IMR-90 (cell line): ENCODE results near the gene C21orf58. TPM values are rescaled to one million over a fixed set of nuclear protein-coding genes. Genes with fewer than 3 reads are reported as not detected.

ENCODE experiments used
- ATAC-seq: fragments of 200-7000 bp; cut with Tn5 transposase; 2 replicates; pipeline ENCODE4 v1.9.1; 2020; ENCODE audit warnings: low read depth, mild to moderate bottlenecking, moderate library complexity
- BruUV-seq: library from RNA; stranded (reverse); fragments of 400-500 nt; replicated peaks from 2 replicates; lab custom pipeline; 2021; lab: Mats Ljungman, UMichigan
- CTCF ChIA-PET: fragments of 300-600 bp; formaldehyde crosslinking; extraction: SDS; loops from one replicate; lab custom pipeline; 2021; ENCODE audit warnings: antibody characterized with exemption; lab: Yijun Ruan, JAX
- POLR2A ChIA-PET: fragments of 300-600 bp; sonication (Branson Sonifier 250); formaldehyde crosslinking; loops from one replicate; lab custom pipeline; 2022; ENCODE audit warnings: antibody characterized with exemption; ENCODE audit not compliant: unreplicated experiment; lab: Charles Lee
- DNase-seq: peaks from one replicate; pipeline ENCODE4 v3.0.0; 2013
- H2AFZ ChIP-seq: replicated peaks from 2 replicates; pipeline ENCODE3; 2013; ENCODE audit warnings: low read length, mild to moderate bottlenecking; ENCODE audit not compliant: poor library complexity
- H2AK5ac ChIP-seq: 2 replicates; pipeline ENCODE4 v1.6.1; 2013; ENCODE audit warnings: low read depth, low read length, inconsistent platforms
- H2AK9ac ChIP-seq: replicated peaks from 2 replicates; pipeline ENCODE3; 2013; ENCODE audit warnings: mild to moderate bottlenecking, low read depth, low read length, moderate library complexity; ENCODE audit not compliant: poor library complexity
- H2BK120ac ChIP-seq: 2 replicates; pipeline ENCODE4 v1.6.1; 2013; ENCODE audit warnings: low read depth, low read length, inconsistent platforms
- H2BK15ac ChIP-seq: 3 replicates; pipeline ENCODE4 v1.6.1; 2013; ENCODE audit warnings: low read depth, low read length, inconsistent platforms
- H2BK20ac ChIP-seq: 2 replicates; pipeline ENCODE4 v1.6.1; 2013; ENCODE audit warnings: low read depth, mild to moderate bottlenecking, inconsistent platforms, low read length, moderate library complexity
- H2BK5ac ChIP-seq: 2 replicates; pipeline ENCODE4 v1.6.1; 2013; ENCODE audit warnings: mild to moderate bottlenecking, low read depth, low read length, inconsistent platforms; ENCODE audit not compliant: poor library complexity, severe bottlenecking
- H3K14ac ChIP-seq: replicated peaks from 2 replicates; pipeline ENCODE4 v1.6.1; 2013; ENCODE audit warnings: low read depth, low read length, inconsistent platforms
- H3K18ac ChIP-seq: 2 replicates; pipeline ENCODE4 v1.6.1; 2013; ENCODE audit warnings: low read depth, low read length, control low read depth
- H3K23ac ChIP-seq: 2 replicates; pipeline ENCODE4 v1.6.1; 2013; ENCODE audit warnings: low read depth, low read length, inconsistent platforms
- H3K27ac ChIP-seq: 2 replicates; pipeline ENCODE4 v1.5.1; 2013; ENCODE audit warnings: mild to moderate bottlenecking, control low read depth, low read length; ENCODE audit not compliant: insufficient read depth
- H3K27me3 ChIP-seq: 2 replicates; pipeline ENCODE4 v1.6.1; 2013; ENCODE audit warnings: low read length; ENCODE audit not compliant: control insufficient read depth, insufficient read depth
- H3K36me3 ChIP-seq: 2 replicates; pipeline ENCODE4 v1.6.1; 2013; ENCODE audit warnings: low read length, mixed read lengths; ENCODE audit not compliant: control insufficient read depth, insufficient read depth
- H3K4ac ChIP-seq: 2 replicates; pipeline ENCODE4 v1.6.1; 2013; ENCODE audit warnings: low read depth, low read length, inconsistent platforms
- H3K4me1 ChIP-seq: 2 replicates; pipeline ENCODE4 v1.6.1; 2013; ENCODE audit warnings: low read length, mixed read lengths; ENCODE audit not compliant: control insufficient read depth, insufficient read depth
- H3K4me2 ChIP-seq: 2 replicates; pipeline ENCODE4 v1.6.1; 2013; ENCODE audit warnings: low read depth, mild to moderate bottlenecking, control low read depth, low read length, moderate library complexity
- H3K4me3 ChIP-seq: 2 replicates; pipeline ENCODE4 v1.5.1; 2013; ENCODE audit warnings: low read depth, mild to moderate bottlenecking, control low read depth, low read length, moderate library complexity; ENCODE audit not compliant: insufficient read depth
- H3K56ac ChIP-seq: 2 replicates; pipeline ENCODE4 v1.6.1; 2013; ENCODE audit warnings: low read length, inconsistent platforms; ENCODE audit not compliant: insufficient read depth; ENCODE audit errors: extremely low read depth
- H3K79me1 ChIP-seq, 2 experiments: 2 replicates each; pipeline ENCODE4 v1.6.1; 2013; ENCODE audit warnings: low read length in 2 of 2, inconsistent platforms in 1 of 2, low read depth in 1 of 2
- H3K9ac ChIP-seq: 2 replicates; pipeline ENCODE4 v1.6.1; 2013; ENCODE audit warnings: low read depth, low read length, control low read depth
- H3K9me1 ChIP-seq: 2 replicates; pipeline ENCODE4 v1.6.1; 2013; ENCODE audit warnings: low read length, inconsistent platforms; ENCODE audit not compliant: insufficient read depth
- H3K9me3 ChIP-seq: 2 replicates; pipeline ENCODE4 v1.6.1; 2013; ENCODE audit warnings: low read length; ENCODE audit not compliant: control insufficient read depth, insufficient read depth
- H4K20me1 ChIP-seq: 2 replicates; pipeline ENCODE4 v1.6.1; 2013; ENCODE audit warnings: low read length, inconsistent platforms; ENCODE audit not compliant: insufficient read depth
- H4K5ac ChIP-seq: 2 replicates; pipeline ENCODE4 v1.6.1; 2013; ENCODE audit warnings: mild to moderate bottlenecking, low read depth, low read length, control low read depth
- H4K8ac ChIP-seq, 2 experiments: 2 replicates each; pipeline ENCODE4 v1.6.1; 2013; ENCODE audit warnings: low read depth in 2 of 2, low read length in 2 of 2, control low read depth in 1 of 2, inconsistent platforms in 1 of 2
- H4K91ac ChIP-seq: 2 replicates; pipeline ENCODE4 v1.6.1; 2013; ENCODE audit warnings: low read depth, low read length, inconsistent platforms; ENCODE audit not compliant: insufficient read depth
- BHLHE40 ChIP-seq: fragments of 150-350 bp; IDR thresholded peaks from 2 replicates; pipeline ENCODE4 v1.6.1; 2016; ENCODE audit warnings: mild to moderate bottlenecking, low read depth, low read length
- CEBPB ChIP-seq: IDR thresholded peaks from 2 replicates; pipeline ENCODE4 v1.6.1; 2012; ENCODE audit warnings: low read depth, low read length, improper control_type of control experiment
- CHD1 ChIP-seq: IDR thresholded peaks from 2 replicates; pipeline ENCODE4 v1.6.1; 2012; ENCODE audit warnings: low read depth, low read length, improper control_type of control experiment
- FOS ChIP-seq: fragments of 150-350 bp; IDR thresholded peaks from 2 replicates; pipeline ENCODE4 v1.6.1; 2016; ENCODE audit warnings: low read depth, low read length
- MAFK ChIP-seq: IDR thresholded peaks from 2 replicates; pipeline ENCODE4 v1.6.1; 2012; ENCODE audit warnings: low read depth, low read length, improper control_type of control experiment
- MAZ ChIP-seq: IDR thresholded peaks from 2 replicates; pipeline ENCODE4 v1.6.1; 2012; ENCODE audit warnings: low read depth, mild to moderate bottlenecking, low read length, improper control_type of control experiment, moderate library complexity, borderline replicate concordance
- MXI1 ChIP-seq: IDR thresholded peaks from 2 replicates; pipeline ENCODE4 v1.6.1; 2012; ENCODE audit warnings: low read depth, mild to moderate bottlenecking, low read length, moderate library complexity, borderline replicate concordance
- NFE2L2 ChIP-seq: fragments of 150-350 bp; IDR thresholded peaks from 2 replicates; pipeline ENCODE4 v1.6.1; 2016; ENCODE audit warnings: low read depth, mild to moderate bottlenecking, low read length
- POLR2A ChIP-seq: IDR thresholded peaks from 2 replicates; pipeline ENCODE4 v1.6.1; 2012; ENCODE audit warnings: mild to moderate bottlenecking, low read depth, low read length
- RAD21 ChIP-seq: IDR thresholded peaks from 2 replicates; pipeline ENCODE4 v1.6.1; 2012; ENCODE audit warnings: low read length, improper control_type of control experiment
- RCOR1 ChIP-seq: IDR thresholded peaks from 2 replicates; pipeline ENCODE4 v1.6.1; 2012; ENCODE audit warnings: mild to moderate bottlenecking, low read length, improper control_type of control experiment; ENCODE audit not compliant: insufficient replicate concordance
- RFX5 ChIP-seq: IDR thresholded peaks from 2 replicates; pipeline ENCODE4 v1.8.0; 2012; ENCODE audit warnings: low read depth, mild to moderate bottlenecking, low read length, moderate library complexity
- SMC3 ChIP-seq: fragments of 150-350 bp; IDR thresholded peaks from 2 replicates; pipeline ENCODE4 v1.6.1; 2016; ENCODE audit warnings: low read depth, mild to moderate bottlenecking, antibody characterized with exemption, low read length, moderate library complexity
- USF2 ChIP-seq: fragments of 150-350 bp; IDR thresholded peaks from 2 replicates; pipeline ENCODE4 v1.6.1; 2017; ENCODE audit warnings: mild to moderate bottlenecking, antibody characterized with exemption, low read length, low read depth
- WGBS, 2 experiments: methylation state at CpG; one replicate each; pipeline versions ENCODE4 v1.1.5 to v1.1.7; 2013; ENCODE audit warnings: missing lambda C conversion rate in 2 of 2; ENCODE audit not compliant: insufficient read length in 1 of 2; ENCODE audit errors: extremely low coverage in 2 of 2; 5-methylcytosine and 5-hydroxymethylcytosine counted together
- dilution Hi-C: fragments of 300-500 bp; cut with HindIII; formaldehyde crosslinking; loops from one replicate; pipeline ENCODE4 v1.14.3; 2018; ENCODE audit warnings: low sequenced_read_pairs; ENCODE audit not compliant: unreplicated experiment
- in situ Hi-C: fragments of 300-500 bp; cut with MboI; formaldehyde crosslinking; loops from 3 replicates; pipeline ENCODE4 v1.14.3; 2019; ENCODE audit warnings: low sequenced_read_pairs, inconsistent platforms, mixed read lengths
- intact Hi-C: fragments of 100-400 bp; cut with micrococcal nuclease; formaldehyde crosslinking; loops from 2 replicates; pipeline ENCODE4 v1.10.0; 2022
- polyA plus RNA-seq, 3 experiments: library from polyadenylated mRNA; depleted of rRNA; stranded (reverse); fragments of >200 nt; gene quantifications; 2 replicates each; pipeline ENCODE4 v1.2.3, GENCODE V29; 2012; ENCODE audit warnings: low replicate concordance in 1 of 3
- total RNA-seq: library from RNA; depleted of rRNA; stranded (reverse); fragments of >200 nt; gene quantifications from 2 replicates; pipeline ENCODE4 v1.2.3, GENCODE V29; 2012
- TF ChIP-seq, protein P1 (sequence below): fragments of 150-350 bp; IDR thresholded peaks from 2 replicates; pipeline ENCODE4 v1.6.1; 2016; ENCODE audit warnings: low read depth, mild to moderate bottlenecking, low read length, moderate library complexity, borderline replicate concordance
- TF ChIP-seq, protein P2 (sequence below): conservative IDR thresholded peaks from 2 replicates; pipeline ENCODE4 v1.5.1; 2012; ENCODE audit warnings: mild to moderate bottlenecking, low read depth, low read length, improper control_type of control experiment

Gene C21orf58
- total and polyA plus RNA-seq, 2 of the 4 experiments (the other 2 are of a cell fraction), result 2.7 to 6.2 TPM

GRCh38 chr21:46274797-46275390 lies 48.8 kb downstream of the C21orf58 start:
- Histone ChIP-seq H3K4me3 (no peak overlapping the region), H3K9ac (no peak overlapping the region), H2BK120ac (no peak overlapping the region), H2AFZ (no peak overlapping the region), H4K20me1 (peaks cover 3% of the 10 kb centered on the region), H3K18ac (no peak overlapping the region), H4K5ac (no peak overlapping the region), H2BK5ac (no peak overlapping the region), H3K36me3 (peaks cover 65% of the 10 kb centered on the region), H3K23ac (no peak overlapping the region), H2AK9ac (no peak overlapping the region), H3K9me3 (no peaks in the 10 kb centered on the region), H2BK15ac (no peak overlapping the region), H2AK5ac (no peak overlapping the region), H4K91ac (no peak overlapping the region), H3K14ac (no peak overlapping the region), H3K27ac (no peak overlapping the region), H3K79me1 (peaks cover 13 to 33% of the 10 kb centered on the region in 2 experiments), H3K4me1 (no peaks in the 10 kb centered on the region), H3K9me1 (0 out of 2 replicates have a peak, but pooled peaks cover 3% of the 10 kb centered on the region), H3K4me2 (no peak overlapping the region), H2BK20ac (no peak overlapping the region), H3K56ac (no peak overlapping the region), H3K4ac (no peak overlapping the region), H3K27me3 (no peaks in the 10 kb centered on the region), H4K8ac (no peak overlapping the region)
- WGBS, 2 experiments, result 58% methylated on average over 2 of the region's 11 CpGs; no CpG with 5 or more reads in 1 of the 2 experiments
- in situ Hi-C loops, result no loop called here
- DNase-seq, result no peak
- no peak for ATAC-seq
- POLR2A ChIA-PET, result no interaction called here
- CTCF ChIA-PET, result no interaction called here
- no TSS peak for BruUV-seq
- intact Hi-C loops, result no loop called here
- dilution Hi-C loops, result no loop called here
- TF ChIP-seq RAD21 (no peak), MAZ (no peak), BHLHE40 (no peak), FOS (no peak), NFE2L2 (no peak), RFX5 (no peak), MXI1 (no peak), SMC3 (no peak), USF2 (no peak), POLR2A (no peak), RCOR1 (no peak), CHD1 (no peak), CEBPB (no peak), MAFK (no peak)
- TF ChIP-seq, protein P1, sequence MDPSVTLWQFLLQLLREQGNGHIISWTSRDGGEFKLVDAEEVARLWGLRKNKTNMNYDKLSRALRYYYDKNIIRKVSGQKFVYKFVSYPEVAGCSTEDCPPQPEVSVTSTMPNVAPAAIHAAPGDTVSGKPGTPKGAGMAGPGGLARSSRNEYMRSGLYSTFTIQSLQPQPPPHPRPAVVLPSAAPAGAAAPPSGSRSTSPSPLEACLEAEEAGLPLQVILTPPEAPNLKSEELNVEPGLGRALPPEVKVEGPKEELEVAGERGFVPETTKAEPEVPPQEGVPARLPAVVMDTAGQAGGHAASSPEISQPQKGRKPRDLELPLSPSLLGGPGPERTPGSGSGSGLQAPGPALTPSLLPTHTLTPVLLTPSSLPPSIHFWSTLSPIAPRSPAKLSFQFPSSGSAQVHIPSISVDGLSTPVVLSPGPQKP, result no peak
- TF ChIP-seq, protein P2, sequence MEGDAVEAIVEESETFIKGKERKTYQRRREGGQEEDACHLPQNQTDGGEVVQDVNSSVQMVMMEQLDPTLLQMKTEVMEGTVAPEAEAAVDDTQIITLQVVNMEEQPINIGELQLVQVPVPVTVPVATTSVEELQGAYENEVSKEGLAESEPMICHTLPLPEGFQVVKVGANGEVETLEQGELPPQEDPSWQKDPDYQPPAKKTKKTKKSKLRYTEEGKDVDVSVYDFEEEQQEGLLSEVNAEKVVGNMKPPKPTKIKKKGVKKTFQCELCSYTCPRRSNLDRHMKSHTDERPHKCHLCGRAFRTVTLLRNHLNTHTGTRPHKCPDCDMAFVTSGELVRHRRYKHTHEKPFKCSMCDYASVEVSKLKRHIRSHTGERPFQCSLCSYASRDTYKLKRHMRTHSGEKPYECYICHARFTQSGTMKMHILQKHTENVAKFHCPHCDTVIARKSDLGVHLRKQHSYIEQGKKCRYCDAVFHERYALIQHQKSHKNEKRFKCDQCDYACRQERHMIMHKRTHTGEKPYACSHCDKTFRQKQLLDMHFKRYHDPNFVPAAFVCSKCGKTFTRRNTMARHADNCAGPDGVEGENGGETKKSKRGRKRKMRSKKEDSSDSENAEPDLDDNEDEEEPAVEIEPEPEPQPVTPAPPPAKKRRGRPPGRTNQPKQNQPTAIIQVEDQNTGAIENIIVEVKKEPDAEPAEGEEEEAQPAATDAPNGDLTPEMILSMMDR, result no peak
